HG02678 (cell line): ENCODE data around the gene HECTD4.
"Not testable (repeated sequence)": the region's sequence is repeated elsewhere in the genome, so short reads cannot be mapped to it uniquely, and the experiment has no call there.

Experiments
- ATAC-seq: cut with Tn5 transposase; IDR thresholded peaks from one replicate; pipeline ENCODE4 v1.9.1; 2021; ENCODE audit warnings: mild to moderate bottlenecking, moderate library complexity; ENCODE audit not compliant: unreplicated experiment

HECTD4 gene

DNA sequence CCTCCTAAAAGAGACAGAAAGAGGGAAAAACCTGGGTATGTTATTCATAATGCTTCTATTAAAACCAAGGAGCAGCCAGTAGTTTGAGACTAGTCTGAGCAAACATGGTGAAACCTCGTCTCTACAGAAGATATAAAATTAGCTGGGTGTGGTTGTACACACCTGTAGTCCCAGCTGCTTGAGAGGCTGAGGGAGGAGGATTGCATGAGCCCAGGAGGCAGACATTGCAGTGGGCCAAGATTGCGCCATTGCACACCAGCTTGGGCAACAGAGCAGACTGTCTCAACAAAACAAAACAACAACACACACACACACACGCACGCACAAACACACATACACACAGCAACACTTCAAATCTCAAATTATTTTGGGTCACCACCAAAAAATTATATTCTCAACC, 27.8 kb downstream of the HECTD4 start:
- ATAC-seq, result no peak

DNA sequence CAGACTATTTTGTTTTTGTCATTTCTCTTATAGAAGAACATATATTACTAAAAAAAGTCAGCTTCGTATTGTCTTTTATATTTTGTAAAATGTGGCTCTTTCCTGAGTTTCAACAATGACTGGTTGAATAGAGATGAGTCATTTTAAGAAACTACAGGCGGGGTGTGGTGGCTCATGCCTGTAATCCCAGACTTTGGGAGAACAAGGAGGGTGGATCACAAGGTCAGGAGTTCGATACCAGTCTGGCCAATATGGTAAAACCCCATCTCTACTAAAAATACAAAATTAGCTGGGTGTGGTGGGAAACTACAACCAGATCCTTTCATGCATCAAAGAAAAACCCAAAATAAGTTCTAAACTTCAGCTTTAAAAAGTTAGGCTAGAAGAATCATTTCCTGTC, 28.8 kb downstream of the HECTD4 start:
- no peak for ATAC-seq

DNA sequence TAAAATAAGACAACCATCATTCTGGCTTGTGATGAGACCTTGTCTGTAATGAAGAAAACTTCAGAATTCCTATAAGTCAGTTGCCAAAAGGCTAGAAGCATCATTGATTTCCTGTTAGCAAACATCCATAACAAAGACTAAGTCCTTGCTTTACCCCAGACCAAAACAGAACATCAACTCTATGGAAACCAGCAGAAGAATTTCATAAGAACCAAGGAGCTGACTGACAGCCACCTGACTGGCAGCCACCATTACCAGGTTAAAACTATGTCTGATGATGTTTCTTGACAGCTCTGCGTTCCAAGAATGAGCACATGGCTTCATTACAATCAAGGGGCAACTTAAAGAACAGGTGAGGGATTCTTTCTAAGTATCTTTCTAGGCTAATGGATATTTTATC, 29.3 kb downstream of the HECTD4 start:
- ATAC-seq, result no peak

DNA sequence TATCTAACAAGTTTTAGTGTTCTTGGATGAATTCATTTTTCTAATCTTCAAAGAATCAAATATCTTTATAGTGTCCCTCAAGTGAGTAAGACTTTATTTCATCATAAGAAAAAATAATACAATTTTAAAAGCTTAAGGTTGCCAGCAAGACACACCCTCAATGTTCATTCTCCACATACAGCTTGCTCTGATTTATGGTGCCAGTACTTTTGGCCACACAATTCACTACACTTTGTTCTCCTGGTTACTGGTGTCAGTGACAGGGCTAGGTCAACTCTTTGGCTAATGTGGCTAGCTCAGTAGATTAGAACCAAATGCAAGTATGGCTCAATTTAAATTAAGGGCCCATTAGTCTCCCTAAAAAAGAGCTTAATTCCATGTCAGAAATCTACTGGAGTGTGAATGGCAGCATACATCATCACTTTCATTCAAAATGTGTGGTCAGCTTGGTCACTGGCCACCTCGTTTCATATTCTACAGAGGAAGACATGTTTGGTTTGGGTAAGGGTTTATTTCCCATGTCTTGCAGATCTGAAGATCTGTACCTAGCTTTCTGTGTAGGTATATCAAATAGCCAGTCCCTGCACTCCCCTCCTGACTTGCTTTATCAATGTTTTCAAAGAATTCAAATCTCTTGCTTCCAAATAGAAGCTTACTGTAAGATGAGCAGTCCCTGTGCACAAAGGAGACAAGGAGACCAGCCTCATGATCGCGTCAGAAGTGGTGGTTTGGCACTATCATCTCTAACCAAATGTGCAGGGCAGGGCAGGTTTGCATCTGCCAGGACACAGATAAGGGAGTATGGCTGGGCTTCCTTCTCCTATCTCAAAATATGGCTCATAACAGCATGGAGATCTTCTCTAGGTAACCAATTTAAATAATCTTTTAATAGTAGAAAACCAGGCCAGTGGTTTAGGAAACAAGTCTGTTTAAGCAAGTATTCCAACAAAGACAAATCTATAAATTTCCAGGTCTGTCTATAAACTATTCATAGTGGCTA, 31.3 kb downstream of the HECTD4 start:
- ATAC-seq, result no peak

DNA sequence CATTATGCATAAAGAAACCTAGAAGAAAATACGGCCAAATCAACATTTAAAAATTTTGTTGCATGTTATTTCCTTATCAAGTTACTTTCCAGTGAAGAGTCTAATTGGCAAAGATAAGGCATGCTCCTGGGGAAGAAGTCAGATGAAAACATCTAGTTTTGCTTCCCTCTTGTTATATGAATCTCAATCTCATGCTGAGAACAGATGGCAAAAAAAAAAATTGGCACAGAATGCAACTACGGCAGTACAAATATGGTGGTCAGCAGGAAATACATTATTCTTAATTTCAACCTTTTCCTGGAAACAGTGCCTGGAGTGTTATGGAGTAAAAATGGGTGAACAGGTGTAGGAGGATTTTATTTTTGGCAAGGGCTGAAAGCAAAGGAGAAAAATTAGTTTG, 32.8 kb downstream of the HECTD4 start:
- no peak for ATAC-seq

DNA sequence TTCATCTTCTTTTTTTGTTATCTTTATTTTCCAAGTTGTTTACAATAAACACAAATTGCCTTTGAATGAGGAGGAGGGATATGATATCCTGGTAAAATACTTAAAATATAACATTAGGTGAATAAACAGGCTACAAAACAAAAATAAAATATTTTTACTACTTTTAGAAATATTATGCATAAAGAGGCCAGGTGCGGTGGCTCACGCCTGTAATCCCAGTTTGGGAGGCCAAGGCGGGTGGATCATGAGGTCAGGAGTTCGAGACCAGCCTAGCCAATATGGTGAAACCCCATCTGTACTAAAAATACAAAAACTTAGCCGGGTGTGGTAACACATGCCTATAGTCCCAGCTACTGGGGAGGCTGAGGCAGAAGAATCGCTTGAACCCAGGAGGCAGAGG, 33.3 kb downstream of the HECTD4 start:
- not testable (repeated sequence) for ATAC-seq

DNA sequence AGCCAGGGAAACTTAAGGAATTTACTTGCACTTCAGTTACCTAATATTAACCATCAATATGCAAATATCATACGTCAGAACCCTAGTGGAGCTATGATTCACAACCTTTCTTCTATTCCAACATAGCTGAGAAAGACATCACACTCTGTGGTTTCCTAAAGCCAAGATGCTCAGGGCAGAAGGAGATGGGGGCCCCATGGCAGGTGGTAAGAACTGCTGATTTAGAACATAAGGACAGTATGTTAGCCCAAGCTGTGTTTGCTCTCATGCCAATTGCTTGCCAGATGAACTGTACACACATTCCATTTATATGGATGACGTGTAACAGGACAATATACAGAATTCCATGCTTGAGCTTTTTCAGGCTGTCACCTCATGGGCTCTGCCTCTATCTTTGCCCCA, 34.6 kb downstream of the HECTD4 start:
- ATAC-seq, result no peak

DNA sequence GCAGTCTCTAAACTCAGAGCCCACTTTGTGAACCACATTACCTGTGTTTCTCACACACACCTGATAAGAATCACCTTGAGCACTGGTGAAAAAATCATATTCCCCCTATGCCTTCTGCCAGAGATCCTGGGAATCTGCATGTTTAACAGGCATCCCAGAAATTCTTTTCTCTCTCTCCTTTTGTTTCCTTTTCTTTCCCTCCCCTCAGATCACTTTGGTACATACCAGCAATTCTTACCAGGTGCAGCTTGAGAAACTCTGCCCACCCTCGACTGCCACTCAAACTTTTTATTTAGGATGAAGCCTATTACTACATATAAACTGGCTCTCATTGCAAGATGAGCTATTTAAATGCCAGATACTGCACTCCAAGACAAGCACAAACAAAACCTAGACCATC, 36.0 kb downstream of the HECTD4 start:
- ATAC-seq, result no peak

DNA sequence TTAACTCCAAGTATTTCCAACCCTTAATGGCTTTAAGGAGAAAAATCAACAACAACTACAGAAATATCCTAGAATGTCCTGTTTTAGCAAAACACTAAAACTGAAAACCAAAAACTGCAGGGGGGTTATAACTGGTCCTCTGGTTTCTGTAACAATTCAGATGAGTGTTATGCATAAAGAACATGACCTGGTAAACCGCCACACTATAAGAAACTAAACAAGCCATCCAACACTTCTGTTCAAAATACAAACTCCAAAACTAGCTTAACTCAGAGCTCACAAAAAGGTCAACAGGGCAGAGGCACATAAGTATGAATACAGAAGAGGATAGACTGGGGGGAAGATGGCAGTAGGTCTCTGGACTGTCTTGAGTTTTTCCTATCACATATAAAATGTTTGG, 38.0 kb downstream of the HECTD4 start:
- no peak for ATAC-seq

DNA sequence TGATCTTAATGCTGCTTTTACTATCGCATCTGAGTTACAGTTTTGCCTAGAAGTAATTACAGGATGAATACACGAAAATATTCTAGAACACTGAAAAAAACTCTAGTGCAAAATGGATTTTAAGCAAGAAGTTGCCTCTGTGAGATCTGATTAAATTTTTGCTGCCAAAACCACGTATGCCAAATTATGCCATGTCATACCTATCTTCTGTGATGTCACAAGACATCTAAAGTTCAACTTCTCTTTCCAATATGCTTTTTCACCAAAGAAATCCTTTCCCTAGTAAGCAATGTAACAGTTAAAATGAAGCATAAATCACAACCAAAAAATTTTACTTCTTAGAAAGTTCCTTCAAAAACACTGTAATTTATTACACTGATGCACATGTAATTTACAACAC, 39.6 kb downstream of the HECTD4 start:
- ATAC-seq, result no peak

DNA sequence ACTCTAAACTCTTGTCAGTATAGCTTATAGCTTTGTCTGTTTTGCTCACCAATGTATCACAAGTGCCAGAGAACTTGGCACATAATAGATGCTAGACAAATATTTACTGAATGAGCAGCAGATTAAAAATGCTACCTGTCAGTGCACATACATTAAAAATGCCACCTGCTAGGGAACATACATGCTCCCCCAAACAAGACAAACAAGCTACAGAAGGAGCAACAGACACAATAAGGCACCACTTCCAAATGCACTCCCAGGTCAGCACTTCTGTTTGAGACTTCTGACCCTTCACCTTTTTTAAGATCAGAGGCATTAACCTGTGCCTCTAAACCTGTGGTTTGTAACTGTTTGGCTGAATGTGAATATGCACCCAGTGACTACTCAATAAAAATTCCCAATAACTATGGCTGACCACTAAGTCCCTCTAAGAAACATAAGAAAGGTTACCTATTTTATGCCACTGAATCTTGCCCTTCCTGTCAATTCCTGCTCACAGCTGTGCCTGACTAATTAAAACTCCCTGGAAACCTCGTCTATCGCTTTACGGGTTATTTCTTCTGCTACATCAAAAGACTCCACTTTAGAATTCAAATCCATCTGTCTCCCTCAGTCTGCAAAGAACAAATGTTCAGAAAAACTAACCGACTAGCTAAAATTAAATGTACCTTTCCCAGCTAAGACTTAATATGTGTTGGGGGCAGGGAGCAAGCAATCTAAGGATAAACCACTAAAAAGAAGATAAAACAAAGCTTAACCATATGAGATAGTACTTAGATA, 41.0 kb downstream of the HECTD4 start:
- ATAC-seq, result no peak

DNA sequence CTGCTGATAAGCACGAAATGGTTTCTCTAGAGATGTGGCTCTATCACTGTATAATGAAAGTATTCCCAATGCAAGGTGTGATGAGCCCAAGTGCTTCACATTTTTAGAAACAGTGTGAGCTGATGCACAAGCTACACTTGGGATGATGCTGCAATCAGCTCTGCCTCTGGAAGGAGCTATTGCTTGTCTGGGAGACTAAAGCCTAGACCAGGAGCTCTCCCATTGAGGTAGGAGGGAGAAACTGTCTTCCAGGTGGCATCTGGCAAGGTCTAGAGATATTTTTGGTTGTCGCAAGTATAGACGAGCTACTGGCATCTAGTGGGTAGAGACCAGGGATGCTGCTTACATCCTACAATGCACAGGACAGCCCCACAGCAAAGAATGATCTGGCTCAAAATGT, 42.0 kb downstream of the HECTD4 start:
- ATAC-seq, result no peak

DNA sequence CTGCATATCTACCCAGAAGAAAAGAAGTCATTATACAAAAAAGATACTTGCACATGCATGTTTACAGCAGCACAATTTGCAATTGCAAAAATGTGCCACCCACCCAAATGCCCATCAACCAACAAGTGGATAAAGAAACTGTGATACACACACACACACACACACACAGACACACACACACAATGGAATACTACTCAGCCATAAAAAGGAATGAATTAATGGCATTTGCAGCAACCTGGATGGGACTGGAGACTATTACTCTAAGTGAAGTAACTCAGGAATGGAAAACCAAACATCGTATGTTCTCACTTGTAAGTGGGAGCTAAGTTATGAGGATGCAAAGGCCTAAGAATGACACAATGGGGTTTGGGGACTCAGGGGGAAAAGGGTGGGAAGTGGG, 47.2 kb downstream of the HECTD4 start:
- not testable (repeated sequence) for ATAC-seq

DNA sequence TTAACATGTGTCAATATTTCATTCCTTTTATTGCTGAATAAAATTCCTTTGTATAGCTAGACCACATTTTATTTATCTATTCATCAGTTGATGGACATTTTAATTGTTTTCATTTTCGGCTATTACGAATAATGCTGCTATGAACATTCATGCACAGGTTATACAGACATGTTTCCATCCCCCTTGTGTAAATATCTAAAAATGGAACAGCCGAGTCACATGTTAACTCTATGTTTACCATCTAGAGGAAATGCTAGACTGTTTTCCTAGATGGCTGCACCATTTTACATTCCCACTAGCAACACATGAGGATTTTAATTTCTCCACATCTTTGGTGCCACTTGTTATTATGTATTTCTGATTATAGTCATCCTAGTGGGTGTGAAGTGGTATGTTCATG, 49.2 kb downstream of the HECTD4 start:
- no peak for ATAC-seq

DNA sequence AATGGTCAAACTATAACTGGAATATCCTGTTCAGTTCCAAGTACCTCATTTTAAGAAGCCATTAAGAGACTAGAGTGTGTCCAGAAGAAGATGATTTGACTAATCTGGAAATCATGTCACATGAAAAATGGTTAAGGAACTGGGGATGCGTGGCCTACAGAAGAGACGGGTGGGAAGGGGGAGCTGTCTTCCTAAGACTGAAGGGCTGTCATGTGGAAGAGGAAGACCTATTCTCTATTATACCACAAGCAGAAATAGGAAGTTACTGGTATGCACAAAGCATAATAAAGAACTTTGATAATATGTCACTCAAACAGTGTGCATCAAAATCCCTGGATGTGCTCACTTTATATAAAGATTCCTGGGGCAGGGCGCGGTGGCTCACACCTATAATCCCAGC, 50.3 kb downstream of the HECTD4 start:
- ATAC-seq, result no peak

DNA sequence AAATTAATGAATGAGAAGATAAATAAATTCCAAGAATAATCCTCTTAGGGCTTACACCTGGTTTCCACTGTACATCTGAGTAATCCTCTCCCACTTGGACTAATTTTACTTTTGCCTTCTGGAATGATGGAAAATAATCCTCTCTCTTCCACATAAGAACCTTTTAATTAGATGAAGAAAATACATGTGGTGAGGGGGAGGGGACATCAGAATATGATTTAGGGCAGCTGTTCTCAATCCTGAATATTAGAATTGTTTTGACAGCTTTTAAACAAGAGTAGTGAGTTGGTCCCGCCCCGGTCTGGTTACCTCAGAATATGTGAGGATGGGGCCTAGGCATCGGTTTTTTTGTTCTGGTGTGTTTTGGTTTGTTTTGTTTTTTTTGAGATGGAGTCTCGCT, 51.5 kb downstream of the HECTD4 start:
- ATAC-seq, result no peak

DNA sequence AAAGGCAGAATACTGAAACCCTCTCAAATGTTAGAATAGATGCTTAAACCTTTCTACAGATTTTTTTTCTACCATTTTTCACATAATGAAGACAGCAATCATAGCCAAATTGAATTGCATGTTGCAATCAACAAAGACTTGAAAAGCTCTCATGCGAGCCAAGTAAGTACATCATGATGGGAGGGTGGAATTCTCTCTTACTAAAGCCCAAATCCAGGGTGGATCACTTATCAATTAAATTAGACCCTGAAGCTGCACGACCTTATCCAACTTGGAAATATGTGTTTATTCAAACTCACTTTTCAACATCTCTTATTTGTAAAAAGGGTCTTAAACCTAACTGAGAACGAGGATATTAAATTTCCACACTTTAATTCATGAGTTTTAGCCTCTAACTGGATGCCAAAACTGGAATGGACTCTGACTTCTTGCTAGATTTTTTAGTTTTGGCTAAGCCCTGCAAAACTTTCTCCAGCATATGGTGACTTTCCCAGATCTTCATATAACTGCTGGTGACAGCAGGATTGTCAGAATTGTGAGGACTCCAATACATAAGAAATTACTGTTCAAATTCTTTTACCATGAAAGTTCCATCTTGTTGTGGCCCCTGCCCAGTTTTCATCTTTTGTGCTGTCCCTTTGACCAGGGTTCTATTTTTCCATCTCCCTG, 53.6 kb downstream of the HECTD4 start:
- no peak for ATAC-seq

DNA sequence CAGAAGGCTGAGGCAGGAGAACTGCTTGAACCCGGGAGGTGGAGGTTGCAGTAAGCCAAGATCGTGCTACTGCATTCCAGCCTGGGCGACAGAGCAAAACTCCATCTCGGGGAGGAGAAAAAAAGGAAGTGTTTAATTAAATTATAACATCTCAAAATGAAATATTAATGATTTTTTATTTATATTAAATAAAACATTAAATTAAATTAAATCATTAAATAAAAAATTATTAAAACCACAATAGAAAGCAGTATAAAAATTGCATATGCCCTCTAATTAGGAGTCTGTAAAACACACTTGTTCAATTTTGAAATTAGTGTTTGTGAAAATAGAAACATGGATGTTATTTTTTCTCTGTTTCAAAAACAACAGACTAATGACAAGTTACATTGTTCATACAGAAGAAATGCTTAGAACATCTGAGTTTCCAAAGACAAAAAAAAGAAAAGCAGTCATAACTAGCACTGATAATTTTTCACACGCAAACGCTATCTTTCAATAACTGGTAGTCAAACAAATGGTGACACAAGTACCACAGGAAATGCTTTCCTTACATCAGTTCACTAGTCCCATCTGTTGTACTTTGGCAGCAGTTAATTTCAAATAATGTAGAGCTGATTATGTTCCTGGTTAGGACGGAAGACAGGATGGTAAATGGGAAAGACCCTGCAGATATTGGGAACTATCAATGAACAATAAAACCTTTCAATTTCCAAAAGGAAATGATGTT, 54.9 kb downstream of the HECTD4 start:
- no peak for ATAC-seq

DNA sequence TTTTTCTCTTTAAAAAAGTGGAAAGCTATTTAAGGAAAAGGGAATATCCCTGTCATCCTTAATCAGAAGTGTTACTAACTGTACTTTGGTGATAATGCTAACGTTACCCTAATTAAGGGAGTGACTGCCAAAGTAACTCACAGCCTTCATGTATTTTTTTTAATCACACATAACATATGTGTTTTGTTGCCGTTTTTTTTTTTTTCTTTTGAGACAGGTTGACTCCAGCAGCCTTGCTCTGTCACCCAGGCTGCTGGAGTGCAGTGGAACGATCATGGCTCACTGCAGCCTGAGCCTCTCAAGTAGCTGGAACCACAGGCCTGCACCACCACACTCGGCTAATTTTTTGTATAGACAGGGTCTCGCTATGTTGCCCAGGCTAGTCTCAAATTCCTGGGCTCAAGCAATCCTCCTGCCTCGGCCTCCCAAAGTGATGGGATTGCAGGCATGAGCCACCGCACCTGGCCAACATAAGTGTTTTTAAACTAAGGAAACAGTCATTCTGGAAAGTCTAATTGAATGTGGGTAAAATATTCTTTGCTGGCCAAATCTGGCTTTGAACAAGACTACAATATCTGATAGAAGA, 56.5 kb downstream of the HECTD4 start:
- no peak for ATAC-seq

DNA sequence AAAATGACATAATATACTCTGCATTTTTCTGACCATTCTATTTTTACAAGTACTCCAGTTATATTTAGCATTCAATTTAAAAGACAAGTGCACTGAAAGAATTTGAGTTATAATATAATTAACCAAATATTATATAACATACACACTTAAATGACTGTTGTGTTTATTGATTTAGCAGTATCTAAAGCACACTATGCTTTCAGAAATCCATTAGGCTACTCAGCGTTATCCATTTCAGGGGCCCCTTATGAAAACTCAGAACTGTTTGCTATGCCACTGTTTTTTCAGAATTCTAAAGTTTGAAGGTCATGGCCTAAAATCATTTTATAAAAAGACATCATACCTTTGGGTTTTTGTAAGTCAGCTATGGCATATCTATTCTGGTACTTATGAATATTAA, 57.1 kb downstream of the HECTD4 start:
- no peak for ATAC-seq
